Placental epithelial cell (primary cell): Measurements from ENCODE around the gene PARD6G. TPM values are rescaled to one million over a fixed set of nuclear protein-coding genes. Genes with fewer than 3 reads are reported as not detected.

Experiments used
- total RNA-seq: library from RNA; depleted of rRNA; stranded (reverse); fragments of >200 nt; gene quantifications from 2 replicates; pipeline ENCODE4 v1.2.3, GENCODE V29; 2012

The PARD6G gene
- total RNA-seq = 1.3 and 2.7 TPM in 2 replicates

GRCh38 chr18:80247393-80247841 is at the start of gene PARD6G:
Gene PARD6G (minus strand): TSS chr18:80247514. CDS start chr18:80247348, 166 bp downstream.

GRCh38 chr18:80108739-80109675 is 138.3 kb downstream of the PARD6G start, which contains the start of gene ADNP2:
Gene ADNP2 (plus strand): TSS chr18:80109262. CDS start chr18:80117543, 8,281 bp downstream.

Other genes with a start within 250 kb of the PARD6G start
- 25.5 and 30.9 TPM in 2 replicates for gene RBFA, start 213.1 kb downstream of the PARD6G start, total RNA-seq
- 19.2 and 30.0 TPM in 2 replicates for gene ADNP2, start 138.3 kb downstream of the PARD6G start, total RNA-seq